Gastroesophageal sphincter (tissue), 4 donors: Measurements from ENCODE around the gene SIPA1L2. TPM values are rescaled to one million over a fixed set of nuclear protein-coding genes. Genes with fewer than 3 reads are reported as not detected.

Experiments used
- ATAC-seq: fragments of 150-250 bp; one replicate; pipeline ENCODE4 v1.9.1; 2016; ENCODE audit warnings: mild to moderate bottlenecking, moderate library complexity
- H3K27ac ChIP-seq, 4 donors: fragments of 200-600 bp; sonication (generic) in 3 of 4; 1 replicate in 3 of 4; 2 replicates in 1 of 4; pipeline ENCODE4 v1.5.1; 2016 to 2019
- H3K27me3 ChIP-seq: fragments of 200-600 bp; sonication (generic); one replicate; pipeline ENCODE4 v1.5.1; 2019
- H3K36me3 ChIP-seq, 2 donors: fragments of 200-600 bp; sonication (generic); one replicate each; pipeline ENCODE4 v1.5.1; 2019; ENCODE audit warnings: control low read depth in 1 of 2
- H3K4me1 ChIP-seq, 3 donors: fragments of 200-600 bp; sonication (generic); 1 replicate in 2 of 3; 2 replicates in 1 of 3; pipeline ENCODE4 v1.5.1; 2016 to 2019; ENCODE audit warnings: control low read depth in 2 of 3
- H3K4me3 ChIP-seq, 2 donors: fragments of 200-600 bp; sonication (generic); one replicate each; pipeline ENCODE4 v1.5.1; 2019; ENCODE audit warnings: mild to moderate bottlenecking in 1 of 2, moderate library complexity in 1 of 2
- H3K9me3 ChIP-seq, 3 donors: fragments of 200-600 bp; sonication (generic); one replicate each; pipeline ENCODE4 v1.5.1; 2017 to 2019; ENCODE audit warnings: control low read depth in 2 of 3
- CTCF ChIP-seq, 4 experiments: fragments of 200-600 bp in 2 of 4; fragments of 450-650 bp in 2 of 4; sonication (generic) in 1 of 4; IDR thresholded peaks; one replicate each; pipeline ENCODE4 v1.5.1; 2017 to 2019; ENCODE audit warnings: antibody characterized with exemption in 4 of 4, mild to moderate bottlenecking in 2 of 4, moderate library complexity in 2 of 4
- EP300 ChIP-seq: sonication (generic); formaldehyde crosslinking; IDR thresholded peaks from one replicate; pipeline ENCODE4 v1.6.1; 2017; ENCODE audit warnings: antibody characterized with exemption, mild to moderate bottlenecking
- POLR2A ChIP-seq, 2 donors: fragments of 450-650 bp; IDR thresholded peaks; one replicate each; pipeline ENCODE4 v1.6.1; 2017; ENCODE audit warnings: antibody characterized with exemption in 2 of 2, mild to moderate bottlenecking in 2 of 2, moderate library complexity in 1 of 2
- POLR2AphosphoS5 ChIP-seq: sonication (generic); formaldehyde crosslinking; IDR thresholded peaks from one replicate; pipeline ENCODE4 v1.6.1; 2017; ENCODE audit warnings: antibody characterized with exemption
- WGBS, 2 donors: methylation state at CpG; one replicate each; pipeline ENCODE4 v1.1.5; 2018; ENCODE audit warnings: low coverage in 1 of 2; 5-methylcytosine and 5-hydroxymethylcytosine counted together
- total RNA-seq, 4 donors: library from RNA; depleted of rRNA; stranded (reverse); fragments of >200 nt; gene quantifications; one replicate each; pipeline ENCODE4 v1.1.0, GENCODE V29; 2016

The SIPA1L2 gene
- total RNA-seq, 4 donors from 2014 or later = 29.5 to 65.2 (median 32.6) TPM

- H3K4me1 ChIP-seq = peaks cover 0 to 23% (median 3%) of the 10 kb centered on the region in 3 donors
- no peaks in the 10 kb centered on the region for H3K9me3 ChIP-seq
- no peak for TF ChIP-seq POLR2A (IDR thresholded peaks at IDR 0.05)
- no peak for TF ChIP-seq EP300
- no peak for TF ChIP-seq CTCF (IDR thresholded peaks at IDR 0.05)
- no peak for TF ChIP-seq POLR2AphosphoS5
- no peaks in the 10 kb centered on the region for H3K36me3 ChIP-seq
- H3K27me3 ChIP-seq = no peaks in the 10 kb centered on the region
- H3K27ac ChIP-seq = no peak overlapping the region
- ATAC-seq = no peak
- WGBS, 2 donors = 63 to 69% methylated on average over 3 of the region's 3 CpGs
- H3K4me3 ChIP-seq = no peak overlapping the region
Observed at GRCh38 chr1:232657426-232658005, 27.6 kb upstream of the SIPA1L2 start.

DNA sequence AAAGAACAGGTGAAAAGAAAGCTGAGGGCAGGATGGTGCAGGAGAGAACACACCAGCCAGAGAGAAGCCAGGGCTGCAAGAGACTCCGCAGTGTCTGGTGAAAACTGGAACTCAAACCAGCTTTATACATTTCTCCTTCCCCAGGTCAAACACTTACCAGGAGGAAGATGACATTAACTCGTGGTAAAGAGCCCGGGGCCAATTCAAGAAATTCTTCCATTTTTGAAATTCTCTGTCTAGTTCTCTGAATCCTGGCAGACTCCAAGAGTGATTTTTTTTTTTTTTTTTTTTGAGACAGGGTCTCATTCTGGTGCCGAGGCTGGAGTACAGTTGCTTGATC, 25.8 kb upstream of the SIPA1L2 start:
- TF ChIP-seq EP300 (no peak), POLR2AphosphoS5 (no peak), CTCF (IDR thresholded peaks at IDR 0.05) (no peak), POLR2A (IDR thresholded peaks at IDR 0.05) (no peak)
- Histone ChIP-seq H3K4me1 (peaks cover 0 to 23% (median 3%) of the 10 kb centered on the region in 3 donors), H3K4me3 (no peak overlapping the region), H3K27me3 (no peaks in the 10 kb centered on the region), H3K36me3 (no peaks in the 10 kb centered on the region), H3K27ac (no peak overlapping the region), H3K9me3 (no peaks in the 10 kb centered on the region)
- WGBS, 2 donors = 81 to 96% methylated on average over 3 of the region's 4 CpGs
- ATAC-seq = no peak

DNA sequence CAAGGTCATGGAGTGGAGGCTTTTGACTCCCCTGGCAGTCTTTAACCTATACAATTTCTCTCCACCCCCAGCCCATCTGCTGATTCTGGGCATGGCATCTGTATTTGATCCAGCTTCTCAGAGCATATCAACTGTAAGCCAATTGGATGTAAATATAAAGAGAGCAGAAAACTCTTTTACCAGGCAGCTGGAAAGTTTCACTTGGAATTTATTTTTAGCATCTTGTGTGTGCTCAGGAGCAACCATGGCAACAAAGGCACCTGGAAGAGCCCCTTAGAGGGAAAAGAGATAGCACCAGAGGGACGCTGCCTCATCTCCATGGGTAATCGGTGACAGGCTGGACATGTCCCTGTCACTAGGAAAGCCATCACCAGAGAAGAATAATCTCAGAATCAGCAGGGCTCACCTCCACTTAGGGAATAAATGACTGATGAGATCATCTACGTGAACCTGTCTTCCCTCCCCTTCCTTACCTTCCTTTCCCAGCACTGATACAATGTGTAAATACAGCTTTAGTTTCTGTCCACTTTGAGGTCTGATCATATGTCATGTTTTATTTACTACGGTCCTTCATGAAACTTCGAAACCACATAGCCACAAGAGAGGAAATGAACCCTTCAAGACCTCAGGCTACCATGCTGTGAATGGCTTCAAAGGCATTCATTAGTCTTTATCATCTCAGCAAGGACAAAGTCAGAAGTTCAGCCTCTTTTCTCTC, 25.3 kb upstream of the SIPA1L2 start:
- 53 to 63% methylated on average over 4 to 5 of the region's 5 CpGs for WGBS, 2 donors
- peaks cover 0 to 23% (median 3%) of the 10 kb centered on the region in 3 donors for H3K4me1 ChIP-seq
- no peaks in the 10 kb centered on the region for H3K36me3 ChIP-seq
- TF ChIP-seq POLR2A (IDR thresholded peaks at IDR 0.05) (no peak), CTCF (IDR thresholded peaks at IDR 0.05) (no peak), EP300 (no peak), POLR2AphosphoS5 (no peak)
- ATAC-seq = no peak
- H3K27me3 ChIP-seq = no peaks in the 10 kb centered on the region
- H3K27ac ChIP-seq = no peak overlapping the region
- no peak overlapping the region for H3K4me3 ChIP-seq
- H3K9me3 ChIP-seq = no peaks in the 10 kb centered on the region

DNA sequence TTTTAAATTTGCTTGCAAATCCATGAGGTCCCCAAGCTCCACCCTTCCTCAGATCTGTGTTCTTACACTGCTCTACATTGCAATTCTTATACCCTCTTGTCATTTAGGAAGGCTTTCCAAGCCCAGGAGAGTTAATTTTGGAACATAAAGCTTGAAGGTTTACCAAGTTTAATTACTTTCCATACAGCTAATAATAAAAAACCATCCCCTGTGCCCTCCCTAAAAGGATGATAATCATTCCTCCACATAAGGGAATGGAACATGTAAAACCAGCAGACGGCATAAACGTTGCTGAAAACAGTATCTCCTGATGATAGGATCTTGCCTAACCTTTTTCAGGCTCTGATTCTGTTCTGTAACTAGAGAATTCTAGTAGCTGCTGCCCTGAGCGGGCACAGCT, 23.9 kb upstream of the SIPA1L2 start:
- no peak for TF ChIP-seq POLR2AphosphoS5
- TF ChIP-seq EP300 = no peak
- no peak overlapping the region for H3K27ac ChIP-seq
- no peak overlapping the region for H3K4me3 ChIP-seq
- no peaks in the 10 kb centered on the region for H3K36me3 ChIP-seq
- H3K4me1 ChIP-seq = peaks cover 0 to 23% (median 3%) of the 10 kb centered on the region in 3 donors
- no peaks in the 10 kb centered on the region for H3K27me3 ChIP-seq
- H3K9me3 ChIP-seq = no peaks in the 10 kb centered on the region
- 59 to 60% methylated on average over 2 to 3 of the region's 3 CpGs for WGBS, 2 donors
- ATAC-seq = no peak

- Histone ChIP-seq H3K9me3 (no peaks in the 10 kb centered on the region), H3K27ac (no peak overlapping the region), H3K27me3 (no peaks in the 10 kb centered on the region), H3K4me3 (no peak overlapping the region), H3K4me1 (peaks cover 0 to 23% (median 3%) of the 10 kb centered on the region in 3 donors), H3K36me3 (no peaks in the 10 kb centered on the region)
- TF ChIP-seq EP300 (no peak), POLR2AphosphoS5 (no peak), CTCF (IDR thresholded peaks at IDR 0.05) (no peak), POLR2A (IDR thresholded peaks at IDR 0.05) (no peak)
- no peak for ATAC-seq
- WGBS, 2 donors = 63 to 73% methylated on average over 1 of the region's 1 CpG
Observed at GRCh38 chr1:232650845-232651244, 20.9 kb upstream of the SIPA1L2 start.
